Neural cell (in vitro differentiated cells): Measurements from ENCODE around the gene SNTG2. TPM values are rescaled to one million over a fixed set of nuclear protein-coding genes. Genes with fewer than 3 reads are reported as not detected.

Experiments used
- H2AFZ ChIP-seq: fragments of 200-600, 300-800 bp; sonication (generic), shearing (Covaris generic); 2 replicates; pipeline ENCODE4 v1.6.0; 2014; ENCODE audit warnings: low read depth, mild to moderate bottlenecking, antibody characterized with exemption, low read length, moderate library complexity
- H3F3A ChIP-seq: fragments of 200-600 bp; shearing (Covaris generic); 2 replicates; pipeline ENCODE4 v1.6.1; 2016; ENCODE audit warnings: mild to moderate bottlenecking, moderate library complexity, mixed read lengths, antibody characterized with exemption, low read length; ENCODE audit not compliant: insufficient read depth, poor library complexity, severe bottlenecking
- H3K27ac ChIP-seq: fragments of 200-600, 300-800 bp; sonication (generic), shearing (Covaris generic); 2 replicates; pipeline ENCODE4 v1.5.1; 2014; ENCODE audit warnings: mild to moderate bottlenecking, low read length, moderate library complexity
- H3K27me3 ChIP-seq: fragments of 300-800, 200-600 bp; sonication (generic), shearing (Covaris generic); 2 replicates; pipeline ENCODE4 v1.6.0; 2014; ENCODE audit warnings: mild to moderate bottlenecking, low read depth, low read length, moderate library complexity; ENCODE audit not compliant: insufficient read depth
- H3K36me3 ChIP-seq: fragments of 300-800, 200-600 bp; sonication (generic), shearing (Covaris generic); 2 replicates; pipeline ENCODE4 v1.5.1; 2014; ENCODE audit warnings: mild to moderate bottlenecking, antibody characterized with exemption, low read length, moderate library complexity; ENCODE audit not compliant: insufficient read depth
- H3K4me2 ChIP-seq: fragments of 300-800, 200-600 bp; sonication (generic), shearing (Covaris generic); 2 replicates; pipeline ENCODE4 v1.6.0; 2014; ENCODE audit warnings: mild to moderate bottlenecking, low read length
- H3K4me3 ChIP-seq: fragments of 300-800, 200-600 bp; sonication (generic), shearing (Covaris generic); 2 replicates; pipeline ENCODE4 v1.5.1; 2014; ENCODE audit warnings: mild to moderate bottlenecking, low read length, moderate library complexity
- H3K79me2 ChIP-seq: fragments of 200-600 bp; shearing (Covaris generic); replicated peaks from 2 replicates; pipeline ENCODE4 v1.6.0; 2014; ENCODE audit warnings: mild to moderate bottlenecking, low read length, moderate library complexity; ENCODE audit not compliant: insufficient read depth
- H3K9ac ChIP-seq: fragments of 300-800, 200-600 bp; sonication (generic), shearing (Covaris generic); 2 replicates; pipeline ENCODE4 v1.6.1; 2016; ENCODE audit warnings: mild to moderate bottlenecking, low read length, mixed read lengths
- H3K9me2 ChIP-seq: fragments of 200-600 bp; shearing (Covaris generic); 2 replicates; pipeline ENCODE4 v1.6.1; 2016; ENCODE audit warnings: mild to moderate bottlenecking, low read length, mixed read lengths; ENCODE audit not compliant: insufficient read depth
- H3K9me3 ChIP-seq: fragments of 200-600, 300-800 bp; sonication (generic), shearing (Covaris generic); 2 replicates; pipeline ENCODE4 v1.6.1; 2016; ENCODE audit warnings: mild to moderate bottlenecking, mixed run types, low read length, moderate library complexity, mixed read lengths
- H4K20me1 ChIP-seq: fragments of 200-600 bp; shearing (Covaris generic); 2 replicates; pipeline ENCODE4 v1.6.1; 2016; ENCODE audit warnings: mild to moderate bottlenecking, mixed run types; ENCODE audit not compliant: insufficient read depth
- EP300 ChIP-seq: fragments of 450-650 bp; conservative IDR thresholded peaks from 2 replicates; pipeline ENCODE4 v1.6.1; 2014; ENCODE audit warnings: antibody characterized with exemption, mild to moderate bottlenecking, moderate library complexity; ENCODE audit not compliant: poor library complexity, severe bottlenecking
- EZH2 ChIP-seq: fragments of 200-600, 300-800 bp; shearing (Covaris generic), sonication (generic); IDR thresholded peaks from 2 replicates; pipeline ENCODE4 v1.6.1; 2014; ENCODE audit warnings: antibody characterized with exemption, low read length, borderline replicate concordance, mild to moderate bottlenecking; ENCODE audit not compliant: insufficient read depth, poor library complexity, severe bottlenecking
- MXI1 ChIP-seq: fragments of 450-650 bp; conservative IDR thresholded peaks from 2 replicates; pipeline ENCODE4 v1.6.1; 2014; ENCODE audit warnings: antibody characterized with exemption, mild to moderate bottlenecking; ENCODE audit not compliant: poor library complexity, severe bottlenecking
- POLR2AphosphoS5 ChIP-seq: IDR thresholded peaks from 2 replicates; pipeline ENCODE4 v1.6.1; 2012
- RAD21 ChIP-seq: fragments of 450-650 bp; conservative IDR thresholded peaks from 2 replicates; pipeline ENCODE4 v1.6.1; 2014; ENCODE audit warnings: antibody characterized with exemption, mild to moderate bottlenecking, moderate library complexity
- SMC3 ChIP-seq: fragments of 450-650 bp; conservative IDR thresholded peaks from 2 replicates; pipeline ENCODE4 v1.6.1; 2014; ENCODE audit warnings: antibody characterized with exemption, mild to moderate bottlenecking, moderate library complexity; ENCODE audit not compliant: poor library complexity
- TAF1 ChIP-seq: IDR thresholded peaks from 2 replicates; pipeline ENCODE4 v1.6.1; 2012; ENCODE audit warnings: low read depth
- polyA plus RNA-seq: library from polyadenylated mRNA; depleted of rRNA; stranded (reverse); fragments of >200 nt; gene quantifications from 2 replicates; pipeline ENCODE4 v1.2.3, GENCODE V29; 2014
- TF ChIP-seq, protein P1 (sequence below): IDR thresholded peaks from 2 replicates; pipeline ENCODE4 v1.6.1; 2012; ENCODE audit warnings: borderline replicate concordance
- TF ChIP-seq, protein P2 (sequence below): fragments of 450-650 bp; IDR thresholded peaks from 2 replicates; pipeline ENCODE4 v1.5.1; 2014; ENCODE audit warnings: antibody characterized with exemption, mild to moderate bottlenecking, moderate library complexity; ENCODE audit not compliant: poor library complexity, severe bottlenecking

The SNTG2 gene
- polyA plus RNA-seq, 1 donor from 2014 or later = not detected

DNA sequence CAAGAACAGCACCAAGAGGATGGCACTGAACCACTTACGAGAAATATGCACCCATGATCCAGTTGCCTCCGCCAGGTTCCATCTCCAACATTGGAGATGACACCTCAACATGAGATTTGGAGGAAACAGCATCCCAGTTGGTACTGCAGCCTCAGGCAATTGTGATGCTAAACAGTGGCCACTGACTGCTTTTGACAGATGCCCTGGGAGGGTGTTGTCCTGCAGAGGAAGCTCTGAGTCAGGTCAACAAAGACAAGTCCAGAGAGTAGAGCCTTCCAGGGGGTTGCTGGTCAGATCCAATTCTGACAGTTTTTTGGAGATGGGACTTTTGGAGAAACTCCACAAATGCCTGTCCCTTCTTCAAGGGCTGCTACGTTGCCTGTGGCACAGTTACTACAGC lies 82.4 kb downstream of the SNTG2 start:
- no peaks in the 10 kb centered on the region for H3F3A ChIP-seq
- no peak overlapping the region for H3K4me2 ChIP-seq
- no peaks in the 10 kb centered on the region for H4K20me1 ChIP-seq
- no peak overlapping the region for H3K27ac ChIP-seq
- no peak overlapping the region for H2AFZ ChIP-seq
- H3K9me2 ChIP-seq = no peaks in the 10 kb centered on the region
- H3K36me3 ChIP-seq = no peaks in the 10 kb centered on the region
- no peak overlapping the region for H3K9ac ChIP-seq
- H3K79me2 ChIP-seq = no peaks in the 10 kb centered on the region
- TF ChIP-seq TAF1 (no peak), RAD21 (no peak), SMC3 (no peak), EZH2 (no peak), EP300 (no peak), POLR2AphosphoS5 (no peak), MXI1 (no peak)
- TF ChIP-seq, protein P1, sequence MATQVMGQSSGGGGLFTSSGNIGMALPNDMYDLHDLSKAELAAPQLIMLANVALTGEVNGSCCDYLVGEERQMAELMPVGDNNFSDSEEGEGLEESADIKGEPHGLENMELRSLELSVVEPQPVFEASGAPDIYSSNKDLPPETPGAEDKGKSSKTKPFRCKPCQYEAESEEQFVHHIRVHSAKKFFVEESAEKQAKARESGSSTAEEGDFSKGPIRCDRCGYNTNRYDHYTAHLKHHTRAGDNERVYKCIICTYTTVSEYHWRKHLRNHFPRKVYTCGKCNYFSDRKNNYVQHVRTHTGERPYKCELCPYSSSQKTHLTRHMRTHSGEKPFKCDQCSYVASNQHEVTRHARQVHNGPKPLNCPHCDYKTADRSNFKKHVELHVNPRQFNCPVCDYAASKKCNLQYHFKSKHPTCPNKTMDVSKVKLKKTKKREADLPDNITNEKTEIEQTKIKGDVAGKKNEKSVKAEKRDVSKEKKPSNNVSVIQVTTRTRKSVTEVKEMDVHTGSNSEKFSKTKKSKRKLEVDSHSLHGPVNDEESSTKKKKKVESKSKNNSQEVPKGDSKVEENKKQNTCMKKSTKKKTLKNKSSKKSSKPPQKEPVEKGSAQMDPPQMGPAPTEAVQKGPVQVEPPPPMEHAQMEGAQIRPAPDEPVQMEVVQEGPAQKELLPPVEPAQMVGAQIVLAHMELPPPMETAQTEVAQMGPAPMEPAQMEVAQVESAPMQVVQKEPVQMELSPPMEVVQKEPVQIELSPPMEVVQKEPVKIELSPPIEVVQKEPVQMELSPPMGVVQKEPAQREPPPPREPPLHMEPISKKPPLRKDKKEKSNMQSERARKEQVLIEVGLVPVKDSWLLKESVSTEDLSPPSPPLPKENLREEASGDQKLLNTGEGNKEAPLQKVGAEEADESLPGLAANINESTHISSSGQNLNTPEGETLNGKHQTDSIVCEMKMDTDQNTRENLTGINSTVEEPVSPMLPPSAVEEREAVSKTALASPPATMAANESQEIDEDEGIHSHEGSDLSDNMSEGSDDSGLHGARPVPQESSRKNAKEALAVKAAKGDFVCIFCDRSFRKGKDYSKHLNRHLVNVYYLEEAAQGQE = no peak
- TF ChIP-seq, protein P2, sequence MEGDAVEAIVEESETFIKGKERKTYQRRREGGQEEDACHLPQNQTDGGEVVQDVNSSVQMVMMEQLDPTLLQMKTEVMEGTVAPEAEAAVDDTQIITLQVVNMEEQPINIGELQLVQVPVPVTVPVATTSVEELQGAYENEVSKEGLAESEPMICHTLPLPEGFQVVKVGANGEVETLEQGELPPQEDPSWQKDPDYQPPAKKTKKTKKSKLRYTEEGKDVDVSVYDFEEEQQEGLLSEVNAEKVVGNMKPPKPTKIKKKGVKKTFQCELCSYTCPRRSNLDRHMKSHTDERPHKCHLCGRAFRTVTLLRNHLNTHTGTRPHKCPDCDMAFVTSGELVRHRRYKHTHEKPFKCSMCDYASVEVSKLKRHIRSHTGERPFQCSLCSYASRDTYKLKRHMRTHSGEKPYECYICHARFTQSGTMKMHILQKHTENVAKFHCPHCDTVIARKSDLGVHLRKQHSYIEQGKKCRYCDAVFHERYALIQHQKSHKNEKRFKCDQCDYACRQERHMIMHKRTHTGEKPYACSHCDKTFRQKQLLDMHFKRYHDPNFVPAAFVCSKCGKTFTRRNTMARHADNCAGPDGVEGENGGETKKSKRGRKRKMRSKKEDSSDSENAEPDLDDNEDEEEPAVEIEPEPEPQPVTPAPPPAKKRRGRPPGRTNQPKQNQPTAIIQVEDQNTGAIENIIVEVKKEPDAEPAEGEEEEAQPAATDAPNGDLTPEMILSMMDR = no peak
- no peaks in the 10 kb centered on the region for H3K27me3 ChIP-seq
- H3K9me3 ChIP-seq = no peaks in the 10 kb centered on the region
- no peak overlapping the region for H3K4me3 ChIP-seq

DNA sequence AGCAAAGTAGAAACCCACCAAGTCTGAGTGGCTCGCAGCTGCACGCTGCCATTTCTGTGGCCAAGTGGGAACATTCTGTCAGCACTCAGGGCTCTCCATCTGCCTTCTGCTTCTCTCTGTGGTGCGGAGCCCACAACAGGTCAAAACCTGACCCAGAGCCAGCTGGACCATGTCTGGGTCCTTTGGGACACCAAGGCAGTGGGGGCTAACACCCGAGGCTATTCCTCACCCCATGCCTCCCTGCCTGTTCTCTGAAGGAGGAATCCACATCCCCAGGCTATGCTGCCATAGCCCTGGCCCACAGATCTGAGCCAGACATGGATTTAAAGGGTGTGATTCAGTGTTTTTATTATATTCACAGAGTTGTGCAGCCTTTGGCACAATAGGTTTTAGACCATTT lies 86.4 kb downstream of the SNTG2 start:
- Histone ChIP-seq H3K9me2 (no peaks in the 10 kb centered on the region), H3K79me2 (no peaks in the 10 kb centered on the region)
- no peak for TF ChIP-seq SMC3
- TF ChIP-seq, protein P1 = no peak
- TF ChIP-seq TAF1 = no peak

More for the DNA sequence above, 86.4 kb downstream of the SNTG2 start:
- Histone ChIP-seq H3K36me3 (no peaks in the 10 kb centered on the region), H3K4me3 (no peak overlapping the region), H3K27ac (no peak overlapping the region), H3F3A (no peaks in the 10 kb centered on the region), H4K20me1 (no peaks in the 10 kb centered on the region), H3K4me2 (no peak overlapping the region), H3K9ac (no peak overlapping the region), H3K9me3 (no peaks in the 10 kb centered on the region), H3K27me3 (no peaks in the 10 kb centered on the region), H2AFZ (no peak overlapping the region)
